GM21619 (cell line): ENCODE results near the gene SLC1A2.

ENCODE experiments used
- ATAC-seq: cut with Tn5 transposase; IDR thresholded peaks from one replicate; pipeline ENCODE4 v1.9.1; 2021; ENCODE audit not compliant: unreplicated experiment

Gene SLC1A2

GRCh38 chr11:35247863-35248262 lies 171.5 kb downstream of the SLC1A2 start:
- ATAC-seq = no peak

GRCh38 chr11:35247428-35247827 lies 171.9 kb downstream of the SLC1A2 start:
- no peak for ATAC-seq

- ATAC-seq = no peak
Observed at GRCh38 chr11:35246745-35247144, 172.6 kb downstream of the SLC1A2 start.

GRCh38 chr11:35245786-35246185 lies 173.6 kb downstream of the SLC1A2 start:
- ATAC-seq = no peak

- no peak for ATAC-seq
Observed at GRCh38 chr11:35245056-35245455, 174.3 kb downstream of the SLC1A2 start.

GRCh38 chr11:35243774-35244173 lies 175.6 kb downstream of the SLC1A2 start:
- no peak for ATAC-seq

- ATAC-seq = no peak
Observed at GRCh38 chr11:35242412-35243242, 176.7 kb downstream of the SLC1A2 start.

- ATAC-seq = no peak
Observed at GRCh38 chr11:35241531-35241930, 177.8 kb downstream of the SLC1A2 start.

- ATAC-seq = no peak
Observed at GRCh38 chr11:35241083-35241482, 178.3 kb downstream of the SLC1A2 start.

- ATAC-seq = no peak
Observed at GRCh38 chr11:35239471-35240075, 179.8 kb downstream of the SLC1A2 start.

GRCh38 chr11:35238882-35239281 lies 180.5 kb downstream of the SLC1A2 start:
- ATAC-seq = no peak

- no peak for ATAC-seq
Observed at GRCh38 chr11:35237860-35238715, 181.3 kb downstream of the SLC1A2 start.

- no peak for ATAC-seq
Observed at GRCh38 chr11:35237351-35237750, 182.0 kb downstream of the SLC1A2 start.

GRCh38 chr11:35236667-35237003 lies 182.7 kb downstream of the SLC1A2 start:
- ATAC-seq = no peak

GRCh38 chr11:35235936-35236666 lies 183.3 kb downstream of the SLC1A2 start:
- no peak for ATAC-seq

- no peak for ATAC-seq
Observed at GRCh38 chr11:35235498-35235897, 183.9 kb downstream of the SLC1A2 start.

- ATAC-seq = no peak
Observed at GRCh38 chr11:35235157-35235468, 184.2 kb downstream of the SLC1A2 start.

- no peak for ATAC-seq
Observed at GRCh38 chr11:35234460-35235156, 184.8 kb downstream of the SLC1A2 start.

GRCh38 chr11:35233518-35233917 lies 185.8 kb downstream of the SLC1A2 start:
- ATAC-seq = no peak

- no peak for ATAC-seq
Observed at GRCh38 chr11:35232891-35233330, 186.4 kb downstream of the SLC1A2 start.
